ENCODE measurements around the gene RDX. TPM values are rescaled to one million over a fixed set of nuclear protein-coding genes. Genes with fewer than 3 reads are reported as not detected.

The RDX gene
- total and polyA plus RNA-seq, 9 of the 15 experiments (the other 6 are each of a cell fraction or from before 2014, with no cell fraction given), result 35.6 to 62.1 (median 54.3) TPM

DNA sequence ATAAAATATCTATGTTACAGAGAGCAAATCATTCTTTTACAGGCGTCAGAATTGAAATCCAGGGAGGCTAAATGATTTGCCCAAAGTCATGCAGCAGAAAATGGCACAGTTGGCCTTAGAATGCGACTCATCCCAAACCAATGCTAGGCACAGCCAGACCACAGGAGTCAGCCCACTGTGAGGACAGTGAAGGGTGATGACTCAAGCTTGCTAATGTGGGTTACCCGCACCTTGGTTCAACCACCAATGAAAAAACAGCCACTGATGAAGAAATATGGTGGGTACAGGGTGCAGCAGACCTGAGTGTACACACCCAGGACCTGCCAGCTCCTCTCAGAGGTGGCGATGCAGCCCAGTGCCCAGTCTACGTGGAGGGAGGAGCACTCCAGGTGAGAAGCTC, 113.5 kb downstream of the RDX start:
- CTCF ChIA-PET (ENCODE audit: low intra/inter-chr PET ratio), result no interaction called here
- Histone ChIP-seq H3K27ac (ENCODE audit: extremely low read depth, low read depth, low read length) (no peak overlapping the region), H3K4me2 (ENCODE audit: insufficient read depth, low read length) (no peak overlapping the region), H3K9ac (ENCODE audit: insufficient read depth in 1 of 2, low read depth in 2 of 2, low read length in 2 of 2) (no peak overlapping the region), H3K4me3 (no peak overlapping the region), H3K4me1 (replicated peaks in 1 of 2; ENCODE audit: control insufficient read depth in 2 of 2, insufficient read depth in 2 of 2, low read length in 2 of 2) (no peaks in the 10 kb centered on the region), H3K79me2 (ENCODE audit: control insufficient read depth, insufficient read depth, low read length) (no peaks in the 10 kb centered on the region), H4K20me1 (replicated peaks; ENCODE audit: control insufficient read depth, insufficient read depth, low read length) (no peaks in the 10 kb centered on the region), H2AFZ (ENCODE audit: low read depth, low read length) (no peak overlapping the region), H3K9me3 (replicated peaks; ENCODE audit: control insufficient read depth, insufficient read depth, low read depth, low read length) (no peaks in the 10 kb centered on the region), H3K27me3 (ENCODE audit: control insufficient read depth in 2 of 2, insufficient read depth in 2 of 2, low read length in 2 of 2) (peaks cover 0 to 11% of the 10 kb centered on the region in 2 experiments; a peak in 1 of 5 replicates), H3K36me3 (ENCODE audit: control insufficient read depth, insufficient read depth, low read length) (no peaks in the 10 kb centered on the region), H3K9me1 (ENCODE audit: control insufficient read depth, insufficient read depth, low read length) (no peaks in the 10 kb centered on the region)
- ATAC-seq (no peak), DNase-seq (ENCODE audit: extremely low read depth in 1 of 4, low spot score in 3 of 4) (no peak), FAIRE-seq (no peak)
- WGBS (ENCODE audit: insufficient coverage, low coverage, missing lambda C conversion rate), result 22% methylated on average over 5 of the region's 5 CpGs
- in situ Hi-C loops (cut with MboI), result loop anchor here (25.0 kb wide), 1 partner anchor 1054 kb away; the partner anchor contains the start of gene POU2AF2
- POLR2A ChIA-PET, result interaction anchor here (0.6 kb wide), 1 partner anchor 15 kb away, joined by 3 read pairs; no protein-coding TSS in a partner anchor
- no TSS peak for BruUV-seq (replicated peaks)
- no peak for TF ChIP-seq MAFF (IDR thresholded peaks at IDR 0.05; ENCODE audit: low read length)
- no peak for TF ChIP-seq TRIM24 (IDR thresholded peaks at IDR 0.05)
- TF ChIP-seq SUPT5H (IDR thresholded peaks at IDR 0.05), result no peak
- no peak for TF ChIP-seq HCFC1 (IDR thresholded peaks at IDR 0.05; ENCODE audit: low read depth, low read length)
- TF ChIP-seq, protein P1, sequence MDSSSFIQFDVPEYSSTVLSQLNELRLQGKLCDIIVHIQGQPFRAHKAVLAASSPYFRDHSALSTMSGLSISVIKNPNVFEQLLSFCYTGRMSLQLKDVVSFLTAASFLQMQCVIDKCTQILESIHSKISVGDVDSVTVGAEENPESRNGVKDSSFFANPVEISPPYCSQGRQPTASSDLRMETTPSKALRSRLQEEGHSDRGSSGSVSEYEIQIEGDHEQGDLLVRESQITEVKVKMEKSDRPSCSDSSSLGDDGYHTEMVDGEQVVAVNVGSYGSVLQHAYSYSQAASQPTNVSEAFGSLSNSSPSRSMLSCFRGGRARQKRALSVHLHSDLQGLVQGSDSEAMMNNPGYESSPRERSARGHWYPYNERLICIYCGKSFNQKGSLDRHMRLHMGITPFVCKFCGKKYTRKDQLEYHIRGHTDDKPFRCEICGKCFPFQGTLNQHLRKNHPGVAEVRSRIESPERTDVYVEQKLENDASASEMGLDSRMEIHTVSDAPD (CRISPR knock-in tag; IDR thresholded peaks at IDR 0.05), result no peak
- intact Hi-C loops (cut with micrococcal nuclease), result no loop called here

DNA sequence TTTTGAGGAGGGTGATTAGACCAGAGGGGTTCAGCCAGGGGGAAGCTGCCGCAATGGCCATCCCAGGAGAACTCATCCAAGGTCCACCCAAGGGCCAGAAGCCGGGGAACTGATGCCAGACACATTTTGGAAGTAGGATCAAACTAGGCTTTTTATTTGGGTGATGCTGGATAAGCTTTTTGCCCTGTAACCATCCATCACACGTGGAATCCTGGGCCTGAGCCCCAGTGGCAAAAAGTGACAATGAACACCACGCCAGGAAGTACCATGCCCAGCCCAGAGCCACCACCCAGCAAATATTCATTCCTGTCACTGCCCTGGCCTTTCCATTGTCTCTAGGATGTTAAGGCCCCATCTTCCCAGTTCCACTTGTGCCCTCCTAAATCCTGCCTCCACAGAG, 117.3 kb downstream of the RDX start:
- Histone ChIP-seq H3K79me2 (ENCODE audit: control insufficient read depth, insufficient read depth, low read length) (no peaks in the 10 kb centered on the region), H3K36me3 (ENCODE audit: control insufficient read depth, insufficient read depth, low read length) (no peaks in the 10 kb centered on the region), H4K20me1 (replicated peaks; ENCODE audit: control insufficient read depth, insufficient read depth, low read length) (no peaks in the 10 kb centered on the region), H3K4me1 (replicated peaks in 1 of 2; ENCODE audit: control insufficient read depth in 2 of 2, insufficient read depth in 2 of 2, low read length in 2 of 2) (no peaks in the 10 kb centered on the region; a peak in 1 of 5 replicates), H3K4me2 (ENCODE audit: insufficient read depth, low read length) (no peak overlapping the region), H3K9me1 (ENCODE audit: control insufficient read depth, insufficient read depth, low read length) (no peaks in the 10 kb centered on the region), H3K27me3 (ENCODE audit: control insufficient read depth in 2 of 2, insufficient read depth in 2 of 2, low read length in 2 of 2) (peaks cover 0 to 9% of the 10 kb centered on the region in 2 experiments; a peak in 1 of 5 replicates), H3K9me3 (replicated peaks; ENCODE audit: control insufficient read depth, insufficient read depth, low read depth, low read length) (no peaks in the 10 kb centered on the region), H3K4me3 (no peak overlapping the region), H3K9ac (ENCODE audit: insufficient read depth in 1 of 2, low read depth in 2 of 2, low read length in 2 of 2) (no peak overlapping the region), H3K27ac (ENCODE audit: extremely low read depth, low read depth, low read length) (no peak overlapping the region), H2AFZ (ENCODE audit: low read depth, low read length) (no peak overlapping the region)
- no TSS peak for BruUV-seq (replicated peaks)
- DNase-seq (ENCODE audit: extremely low read depth in 1 of 4, low spot score in 3 of 4) (no peak), FAIRE-seq (no peak), ATAC-seq (no peak)
- intact Hi-C loops (cut with micrococcal nuclease), result loop anchor here (5.0 kb wide), 1 partner anchor 232 kb away; no protein-coding TSS in a partner anchor
- in situ Hi-C loops (cut with MboI), result loop anchor here (25.0 kb wide), 1 partner anchor 1058 kb away; the partner anchor contains the start of gene POU2AF2
- TF ChIP-seq HDAC8 (tag; IDR thresholded peaks at IDR 0.05), result no peak
- TF ChIP-seq, protein P2, sequence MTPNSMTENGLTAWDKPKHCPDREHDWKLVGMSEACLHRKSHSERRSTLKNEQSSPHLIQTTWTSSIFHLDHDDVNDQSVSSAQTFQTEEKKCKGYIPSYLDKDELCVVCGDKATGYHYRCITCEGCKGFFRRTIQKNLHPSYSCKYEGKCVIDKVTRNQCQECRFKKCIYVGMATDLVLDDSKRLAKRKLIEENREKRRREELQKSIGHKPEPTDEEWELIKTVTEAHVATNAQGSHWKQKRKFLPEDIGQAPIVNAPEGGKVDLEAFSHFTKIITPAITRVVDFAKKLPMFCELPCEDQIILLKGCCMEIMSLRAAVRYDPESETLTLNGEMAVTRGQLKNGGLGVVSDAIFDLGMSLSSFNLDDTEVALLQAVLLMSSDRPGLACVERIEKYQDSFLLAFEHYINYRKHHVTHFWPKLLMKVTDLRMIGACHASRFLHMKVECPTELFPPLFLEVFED (CRISPR knock-in tag; conservative IDR thresholded peaks at IDR 0.05), result no peak
- TF ChIP-seq CCNT2 (IDR thresholded peaks at IDR 0.05; ENCODE audit: borderline replicate concordance, extremely low read depth, insufficient read length, low read depth, low read length), result no peak
- no peak for TF ChIP-seq YY1 (IDR thresholded peaks at IDR 0.05; ENCODE audit: borderline replicate concordance in 1 of 3, control insufficient read depth in 1 of 3, extremely low read depth in 1 of 3, insufficient read depth in 3 of 3, insufficient read length in 1 of 3, insufficient replicate concordance in 2 of 3, low read depth in 1 of 3, low read length in 2 of 3)
- CTCF ChIA-PET (ENCODE audit: low intra/inter-chr PET ratio), result no interaction called here
- POLR2A ChIA-PET, result interaction anchor here (0.5 kb wide), 1 partner anchor 53 kb away, joined by 3 read pairs; no protein-coding TSS in a partner anchor
- 34% methylated on average over 4 of the region's 4 CpGs for WGBS (ENCODE audit: insufficient coverage, low coverage, missing lambda C conversion rate)

Data from K562 (cell line).